NCI-H1092 treated with DMSO at 0.1 percent for 48 hours (cell line): ENCODE data around the gene MEF2D.

Source experiments
- DNase-seq: peaks from one replicate; lab custom pipeline; 2025; lab: John Stamatoyannopoulos, UW

Gene MEF2D

DNA sequence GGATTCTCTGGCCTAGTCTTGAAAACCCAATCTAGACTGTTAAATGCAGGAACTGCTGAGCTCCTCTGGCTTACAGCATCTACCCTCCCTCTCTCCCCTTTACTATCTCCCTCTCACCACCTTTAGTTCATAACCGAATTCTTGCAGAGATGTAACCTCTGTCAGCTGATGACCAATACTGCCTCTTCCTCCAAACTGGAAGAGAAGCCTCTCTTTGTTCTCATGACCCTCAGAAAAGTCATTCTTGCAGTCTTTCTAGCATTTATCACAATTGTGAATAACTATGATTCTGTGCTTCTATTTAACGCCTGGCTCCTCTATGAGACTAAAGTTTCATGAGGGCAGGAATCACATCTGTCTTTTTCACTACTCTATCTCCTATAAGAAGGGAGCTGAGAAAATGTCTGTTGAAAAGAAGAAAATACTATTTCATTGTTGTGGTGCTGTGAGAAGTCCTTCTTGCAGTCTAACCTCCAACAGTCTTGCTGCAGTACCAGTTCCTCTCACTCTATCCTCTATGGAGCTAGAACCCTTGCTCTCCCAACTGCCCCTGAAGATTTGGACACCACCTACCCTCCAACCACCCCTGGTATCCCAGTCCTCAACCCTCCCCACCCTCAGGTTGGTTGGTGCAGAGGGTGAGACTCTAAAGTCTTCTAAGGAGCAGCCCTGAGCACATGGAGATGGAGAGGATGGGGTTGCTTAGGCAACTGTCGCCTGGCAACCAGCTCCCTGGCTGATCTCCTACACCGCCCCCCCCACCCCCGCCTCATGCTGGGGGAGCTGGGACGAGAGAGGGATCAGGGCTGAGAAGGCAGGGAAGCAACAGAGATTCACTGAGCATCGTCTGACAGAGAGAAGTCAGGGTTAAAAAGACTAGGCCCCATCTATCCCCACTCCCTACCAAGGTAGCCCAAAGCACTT, 13.9 kb downstream of the MEF2D start:
- no peak for DNase-seq

DNA sequence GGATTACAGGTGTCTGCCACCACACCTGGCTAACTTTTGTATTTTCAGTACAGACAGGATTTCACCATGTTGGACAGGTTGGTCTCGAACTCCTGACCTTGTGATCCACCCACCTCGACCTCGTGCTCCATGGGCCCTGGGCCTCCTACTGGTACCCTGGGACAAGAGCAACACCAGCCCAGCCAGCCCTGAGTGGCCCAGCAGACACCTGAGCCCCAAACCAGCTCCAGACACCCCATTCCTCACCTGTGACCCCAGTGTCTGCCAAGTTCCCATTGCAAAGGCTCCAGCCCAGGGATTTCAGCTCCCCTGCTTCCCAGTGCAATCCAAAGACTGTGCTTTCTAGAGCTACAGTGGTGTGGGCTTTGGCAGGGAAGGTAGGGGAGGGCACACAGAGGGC, 14.6 kb downstream of the MEF2D start:
- no peak for DNase-seq

DNA sequence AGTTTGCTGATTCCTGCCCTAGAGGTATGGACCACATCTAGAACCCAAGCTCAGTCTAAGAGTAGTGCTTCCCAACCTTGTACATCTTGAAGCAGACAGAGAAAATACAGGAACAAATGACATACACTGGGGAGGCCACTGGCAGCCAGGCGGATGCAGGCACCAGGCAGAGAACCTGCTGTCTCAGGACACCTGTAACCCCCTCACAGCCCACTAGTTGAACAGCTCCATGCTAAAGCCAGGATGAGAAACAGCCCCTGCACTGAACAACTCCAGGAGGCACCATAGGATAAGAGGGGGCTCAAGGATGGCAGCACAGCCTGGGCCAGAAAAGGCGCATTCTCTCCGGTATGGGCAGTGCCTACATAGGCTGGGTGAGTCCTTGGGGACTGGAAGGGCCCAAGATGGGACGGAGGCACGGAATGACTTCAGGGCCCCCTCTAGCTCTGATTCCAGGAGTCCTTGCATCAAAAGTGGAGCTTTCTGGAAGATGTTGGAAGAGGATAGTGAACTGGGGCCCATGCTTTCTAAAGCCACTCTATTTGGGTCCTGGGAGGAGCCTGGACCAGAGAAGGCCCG, 16.0 kb downstream of the MEF2D start:
- no peak for DNase-seq

DNA sequence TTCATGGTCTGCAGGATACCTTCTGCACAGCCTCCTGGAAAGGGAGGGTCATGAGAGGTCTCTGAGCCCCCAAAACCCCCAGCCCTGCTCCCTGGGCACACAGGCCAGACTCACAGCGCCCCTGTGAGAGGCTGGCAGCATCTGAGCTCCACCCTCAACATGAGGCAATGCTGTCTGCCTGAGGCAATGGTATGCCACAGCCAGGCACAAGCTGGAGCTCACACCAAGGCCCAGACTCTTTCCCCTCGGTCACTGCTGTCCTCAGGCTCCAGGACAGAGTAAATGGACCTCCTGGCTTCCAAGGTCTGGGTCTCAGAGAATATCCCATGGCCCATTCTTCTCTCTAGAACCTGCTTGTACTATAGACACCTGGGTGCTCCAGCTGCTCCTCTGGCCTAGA, 17.2 kb downstream of the MEF2D start:
- DNase-seq = no peak

DNA sequence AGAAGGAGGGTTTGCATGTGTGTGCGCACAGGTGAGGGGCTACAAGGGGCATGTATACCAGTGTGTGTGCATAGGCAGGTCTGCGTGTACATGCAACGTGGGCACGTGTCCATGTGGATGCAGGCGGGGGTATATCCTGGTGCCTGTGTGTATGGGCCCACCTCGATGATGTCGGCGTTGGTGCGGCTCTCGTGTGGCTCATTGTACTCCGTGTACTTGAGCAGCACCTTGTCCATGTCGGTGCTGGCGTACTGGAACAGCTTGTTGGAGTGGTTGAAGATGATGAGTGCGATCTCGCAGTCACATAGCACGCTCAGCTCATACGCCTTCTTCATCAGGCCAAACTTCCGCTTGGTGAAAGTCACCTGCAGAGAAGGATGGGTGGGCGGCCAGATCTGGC, 18.3 kb downstream of the MEF2D start:
- no peak for DNase-seq

DNA sequence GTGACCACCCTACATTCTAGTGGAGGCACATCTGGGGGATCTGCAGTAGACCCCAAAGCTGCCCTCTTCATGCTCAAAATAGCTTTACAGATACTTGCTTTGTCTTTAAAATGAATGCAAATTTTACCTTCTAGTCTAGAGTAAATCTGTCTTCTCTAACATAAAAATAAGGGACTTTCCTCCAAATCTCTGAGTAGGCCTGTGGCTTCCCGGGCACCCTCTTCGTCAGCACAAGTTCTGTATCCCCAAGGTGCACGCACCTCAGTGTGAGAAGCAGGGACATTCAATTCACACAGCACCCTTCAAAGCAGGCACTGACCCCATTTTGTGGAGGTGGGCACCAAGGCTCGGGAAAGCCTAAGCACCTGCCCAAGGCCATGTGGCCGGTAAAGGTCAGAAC, 19.0 kb downstream of the MEF2D start:
- DNase-seq = no peak

DNA sequence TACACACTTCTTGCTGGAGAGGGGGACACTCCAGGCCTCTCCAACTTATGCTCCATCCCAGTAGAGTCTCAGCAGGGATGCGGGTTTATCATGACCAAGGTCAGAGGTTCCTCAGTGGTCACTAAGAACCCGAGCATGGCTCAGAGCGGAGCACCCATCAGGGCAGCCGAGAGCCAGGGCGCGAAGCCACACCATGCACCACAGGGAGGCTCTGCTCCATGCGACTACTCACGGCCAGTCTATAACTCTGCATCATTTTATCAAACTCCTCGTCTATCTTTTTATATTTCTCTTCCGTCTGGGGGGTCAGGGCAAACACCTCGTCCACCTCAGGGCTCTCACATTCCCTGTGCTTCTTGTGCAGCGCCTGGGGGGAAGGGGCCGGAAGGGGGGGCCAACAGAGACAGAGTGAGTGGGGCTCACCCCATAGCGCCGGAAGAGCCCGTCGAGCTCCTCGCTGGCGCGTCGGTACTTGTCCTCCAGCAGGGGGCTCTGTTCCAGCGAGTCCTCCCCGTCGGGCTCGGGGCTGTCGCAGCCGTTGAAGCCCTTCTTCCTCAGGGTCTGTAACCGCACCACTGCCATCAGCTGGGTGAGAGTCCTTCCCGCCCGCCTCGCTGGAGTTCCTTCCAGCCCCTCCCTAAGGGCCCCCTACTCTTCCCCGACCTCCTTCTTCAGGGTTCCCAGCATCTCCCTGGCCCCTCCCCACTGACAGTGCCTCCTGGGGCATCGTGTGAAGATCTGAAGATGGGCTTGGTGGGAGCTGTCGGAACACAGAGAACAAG, 20.0 kb downstream of the MEF2D start:
- DNase-seq = no peak

DNA sequence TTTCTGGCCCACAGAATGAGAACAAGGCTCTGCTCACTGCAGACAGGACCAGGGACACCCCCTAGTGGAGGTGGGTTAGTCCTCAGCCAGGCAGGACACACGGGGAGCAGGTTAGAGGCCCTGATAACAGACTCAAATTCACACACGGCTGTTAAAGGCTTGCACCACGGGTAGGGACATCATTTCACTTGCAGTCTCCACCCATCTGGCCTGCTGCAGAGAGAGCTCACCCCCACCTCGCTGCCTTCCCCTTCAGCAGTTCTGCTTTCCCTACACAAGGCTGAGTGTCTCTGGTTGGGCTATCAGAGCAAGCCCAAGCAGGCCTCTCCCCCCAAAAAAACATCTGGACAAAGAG, 20.6 kb downstream of the MEF2D start:
- no peak for DNase-seq

DNA sequence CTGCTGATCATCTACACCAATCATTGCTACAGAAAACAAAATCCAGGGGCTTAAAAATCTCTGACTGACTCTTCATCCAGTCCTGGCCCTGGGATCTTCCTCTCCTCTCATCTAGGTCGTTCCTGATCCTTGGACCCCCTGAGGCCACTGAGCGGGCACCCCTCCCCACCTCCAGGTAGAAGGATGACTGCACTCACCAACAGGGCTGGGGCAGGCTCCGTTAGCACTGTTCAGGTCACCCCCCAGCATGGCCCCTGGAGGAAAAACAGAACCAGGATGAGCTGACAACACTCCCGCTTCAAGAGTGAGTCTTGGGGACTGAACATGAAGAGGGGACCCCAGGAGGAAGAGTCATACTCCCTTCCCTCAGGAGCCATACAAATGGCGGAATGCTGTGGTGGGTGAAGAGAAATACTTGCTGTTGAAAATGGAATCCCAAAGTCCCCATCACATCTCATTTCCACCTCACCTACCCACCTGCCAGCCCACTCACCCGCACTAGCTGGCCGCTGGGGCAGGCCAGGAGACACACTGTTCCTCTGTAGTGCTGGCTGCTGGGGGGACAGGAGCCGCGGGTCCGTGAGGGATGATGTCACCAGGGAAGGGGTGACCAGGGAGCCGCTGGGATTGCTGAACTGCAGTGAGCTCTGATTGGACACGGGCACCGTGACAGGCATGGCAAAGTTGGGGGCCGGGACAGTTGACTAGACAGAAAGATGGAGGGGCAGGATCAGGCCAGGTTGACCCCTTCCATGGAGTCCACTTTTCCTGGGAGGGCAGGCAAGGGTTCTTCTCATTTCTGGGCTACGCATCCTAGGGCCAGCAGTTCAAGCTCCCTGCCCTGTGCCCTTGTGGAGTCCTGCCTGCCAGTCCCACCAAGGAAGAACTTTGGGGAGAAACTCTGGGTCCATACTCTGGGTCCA, 21.2 kb downstream of the MEF2D start:
- no peak for DNase-seq

DNA sequence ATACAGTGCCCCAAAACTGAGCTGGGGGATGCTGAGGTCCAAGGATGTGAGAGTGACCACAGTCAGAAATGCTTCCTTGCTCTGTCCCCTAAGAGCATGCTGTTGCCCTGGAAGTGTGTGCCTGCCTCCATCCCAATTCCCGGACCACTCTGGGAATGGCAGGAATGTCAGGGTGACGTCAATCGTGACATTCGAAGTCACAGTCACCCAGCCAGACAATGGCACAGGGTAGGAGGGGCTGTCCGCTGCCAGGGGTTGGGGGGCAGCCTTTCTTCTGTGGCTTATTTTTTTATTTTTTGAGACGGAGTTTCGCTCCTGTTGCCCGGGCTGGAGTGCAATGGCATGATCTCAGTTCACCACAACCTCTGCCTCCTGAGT, 22.3 kb downstream of the MEF2D start:
- no peak for DNase-seq

DNA sequence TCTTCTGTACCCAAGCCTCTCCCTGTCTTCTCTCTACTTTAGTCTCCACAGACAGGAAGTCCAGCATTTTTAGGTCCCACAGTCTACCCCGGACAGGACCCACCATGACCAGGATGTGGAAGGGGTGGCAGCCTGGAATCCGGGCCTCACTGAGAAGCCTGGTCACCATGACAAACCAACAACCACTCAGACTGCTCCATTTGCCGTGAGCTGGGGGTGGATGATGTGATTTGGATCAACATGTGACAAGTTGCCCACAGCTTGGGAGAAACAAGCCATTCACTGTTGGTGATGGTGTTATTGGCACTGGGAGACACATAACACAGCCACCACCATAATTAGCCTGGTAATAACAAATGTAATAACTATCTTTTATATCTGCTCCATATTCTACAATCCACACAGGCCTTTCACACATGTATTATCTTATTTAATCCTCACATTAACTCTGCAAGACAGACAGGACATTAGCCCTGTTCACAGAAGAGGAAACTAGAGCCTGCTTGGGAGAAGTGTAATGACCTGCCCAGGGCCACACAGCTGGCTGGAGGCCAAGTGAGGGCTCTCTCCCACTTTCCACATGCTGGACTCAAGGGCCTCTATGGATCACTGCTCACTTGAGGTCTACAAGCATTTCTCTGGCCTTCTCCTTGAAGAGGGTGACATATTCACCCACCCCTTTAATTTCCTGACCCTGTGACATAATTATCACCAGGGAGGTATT, 22.9 kb downstream of the MEF2D start:
- no peak for DNase-seq

DNA sequence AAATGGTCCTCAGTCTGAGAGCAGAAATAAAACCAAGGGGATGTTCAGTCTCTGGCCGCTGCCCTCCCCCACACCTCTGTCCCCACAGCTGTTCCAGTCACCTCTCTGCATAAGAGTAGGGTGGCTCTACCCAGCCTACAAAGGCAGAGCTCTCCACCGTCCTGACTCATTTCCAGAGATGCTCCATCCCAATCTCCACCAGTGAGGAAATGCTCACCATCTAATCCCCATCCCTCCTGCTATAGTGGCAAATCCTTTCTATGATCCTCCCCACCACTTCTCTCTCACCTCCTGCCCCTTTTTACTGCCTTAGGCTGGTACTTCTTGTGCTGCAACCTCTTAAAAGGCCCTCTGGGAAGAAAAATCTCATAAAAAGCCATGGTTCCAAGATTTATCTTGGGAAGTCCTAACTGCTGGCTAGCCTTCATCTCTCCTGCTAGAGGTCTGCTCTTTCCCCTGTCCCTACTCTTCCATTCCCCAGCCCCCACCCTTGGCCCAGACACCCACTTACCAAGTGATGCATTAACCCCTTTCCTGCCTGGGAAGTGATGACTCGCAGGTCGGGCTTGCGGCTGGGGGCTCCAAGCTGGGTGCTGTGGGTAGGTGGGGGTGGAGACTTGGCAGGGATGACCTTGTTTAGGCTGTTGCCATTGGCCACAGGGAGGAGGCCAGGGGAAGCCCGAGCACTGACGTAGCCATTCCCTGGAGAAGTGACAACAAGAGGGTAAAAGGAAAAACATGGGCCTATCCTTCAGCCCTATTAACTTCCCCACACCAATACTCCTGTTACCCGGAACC, 23.9 kb downstream of the MEF2D start:
- no peak for DNase-seq

DNA sequence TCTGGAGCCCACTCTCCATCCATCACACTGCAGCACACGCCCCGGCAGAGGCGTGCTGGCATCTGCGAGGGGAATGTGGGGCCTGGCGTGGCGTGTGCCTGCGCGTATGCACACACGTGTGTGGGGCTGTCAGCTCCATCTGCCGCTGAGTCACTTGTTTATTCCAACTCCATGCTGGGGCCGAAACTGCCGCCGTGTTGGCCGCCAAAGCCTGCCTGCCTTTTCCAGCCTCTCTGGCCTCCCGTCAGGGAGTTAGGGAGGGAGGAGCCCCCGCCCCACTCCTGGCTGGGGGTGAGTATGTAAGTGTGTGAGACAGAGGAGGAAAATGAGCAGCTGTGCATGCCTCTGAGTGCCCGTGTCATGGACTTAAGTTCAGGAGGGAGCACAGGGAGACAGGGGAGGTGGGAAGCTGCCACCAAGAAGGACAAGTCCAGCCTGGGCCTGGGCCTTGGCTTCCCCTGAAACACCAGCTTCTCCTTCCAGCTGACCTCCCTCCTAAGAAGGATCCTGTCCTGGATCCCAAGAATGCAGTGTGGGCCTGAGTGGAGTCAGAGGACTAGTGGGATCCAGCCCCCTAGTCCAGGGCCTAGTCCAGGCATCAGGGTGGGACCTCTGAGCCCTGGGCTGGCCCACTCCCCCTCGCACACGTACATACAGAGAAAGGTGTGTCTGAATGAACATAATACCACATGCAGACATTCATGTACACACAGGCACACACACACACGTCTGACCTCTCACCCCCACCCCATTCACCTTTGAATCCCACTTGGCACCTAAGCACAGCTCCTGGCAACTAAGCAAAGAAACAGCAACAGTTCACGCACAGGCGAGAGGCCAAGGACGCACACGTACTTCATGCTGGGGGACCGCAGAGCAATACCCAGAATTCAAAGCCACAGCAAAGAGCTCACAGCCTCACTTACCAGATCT, 24.7 kb downstream of the MEF2D start:
- no peak for DNase-seq

DNA sequence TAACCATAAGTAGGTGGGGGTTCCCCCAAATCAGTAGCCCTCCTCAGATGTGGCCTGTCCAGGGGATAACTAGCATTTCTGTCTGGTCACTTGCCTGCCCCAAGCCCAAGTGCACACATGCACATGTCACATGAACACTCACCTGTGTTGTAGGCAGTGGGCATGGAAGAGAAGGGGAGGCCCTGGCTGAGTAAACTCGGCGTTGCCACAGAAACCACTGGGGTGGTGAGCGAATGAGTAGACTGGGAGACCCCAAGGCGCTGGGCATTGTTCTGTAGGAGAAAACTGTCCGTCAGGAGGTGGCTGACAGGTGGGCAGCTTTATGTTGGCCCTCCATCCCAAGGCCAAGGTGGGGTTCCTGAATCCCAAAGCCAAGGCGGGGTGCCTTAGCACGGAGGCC, 25.6 kb downstream of the MEF2D start:
- DNase-seq = no peak

DNA sequence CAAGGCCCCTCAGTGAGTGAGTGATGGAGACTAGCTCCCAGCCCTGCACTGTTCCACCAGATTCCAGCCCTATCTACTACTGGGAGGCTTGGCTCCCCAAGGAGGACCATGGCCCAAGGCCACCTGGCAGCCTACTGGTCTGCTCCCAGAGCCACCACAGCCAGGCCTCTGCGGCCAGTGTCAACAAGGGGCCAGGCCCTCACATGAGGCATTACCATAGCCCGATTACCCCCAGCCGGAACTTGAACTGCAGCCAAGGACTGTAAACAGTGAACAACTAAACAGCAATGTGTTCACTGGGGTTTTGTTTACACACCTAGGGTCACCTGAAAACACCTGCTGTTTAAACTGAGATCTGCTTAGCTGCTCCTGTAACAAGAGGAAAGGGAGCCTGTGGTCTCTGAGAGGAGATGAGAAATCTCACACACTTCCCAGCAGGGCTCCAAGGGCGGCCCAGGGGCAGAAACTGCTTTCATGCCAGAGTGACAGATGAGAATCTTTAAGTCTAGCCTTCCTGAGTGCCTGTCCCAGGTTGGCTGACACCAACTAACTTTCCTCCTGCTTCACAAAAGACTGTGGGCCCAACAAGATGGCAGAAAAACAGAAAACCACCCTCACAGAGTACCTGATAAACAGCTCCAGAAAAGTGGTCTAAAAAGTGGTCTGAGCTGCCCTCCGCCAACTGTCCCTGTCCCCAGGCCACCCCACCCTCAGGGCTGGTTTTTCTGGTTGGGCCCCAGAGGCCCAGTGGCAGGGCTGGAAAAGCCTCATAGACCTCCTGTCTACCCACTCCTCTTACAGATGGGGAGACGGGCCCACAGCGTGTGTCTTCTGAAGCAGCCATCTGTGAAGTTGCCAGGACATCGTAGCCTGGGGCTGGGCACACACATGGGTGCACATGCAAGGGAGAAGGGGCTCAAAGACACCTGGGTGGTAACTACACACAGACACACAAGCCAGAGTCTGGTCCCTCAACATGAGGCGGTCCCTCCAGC, 28.8 kb downstream of the MEF2D start:
- peak; percentile 90 for DNase-seq

DNA sequence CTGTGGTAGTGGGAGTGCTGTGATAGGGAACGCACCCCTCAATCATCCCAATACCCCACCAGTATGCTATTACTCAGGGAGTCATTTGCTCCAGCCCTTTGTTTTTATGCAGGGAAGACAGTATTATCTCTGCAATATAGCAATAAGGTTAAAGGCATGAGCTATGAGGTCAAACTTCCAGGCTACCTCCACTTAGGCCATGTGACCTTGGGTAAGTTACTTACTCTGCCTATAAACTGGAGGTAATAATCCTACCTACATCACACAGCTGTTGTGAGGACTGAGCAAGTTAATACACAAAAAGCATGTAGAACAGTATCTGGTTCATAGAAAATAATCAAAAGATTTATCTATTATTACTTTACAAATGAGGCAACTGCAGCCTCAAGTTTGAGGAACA, 30.1 kb downstream of the MEF2D start:
- DNase-seq = no peak

DNA sequence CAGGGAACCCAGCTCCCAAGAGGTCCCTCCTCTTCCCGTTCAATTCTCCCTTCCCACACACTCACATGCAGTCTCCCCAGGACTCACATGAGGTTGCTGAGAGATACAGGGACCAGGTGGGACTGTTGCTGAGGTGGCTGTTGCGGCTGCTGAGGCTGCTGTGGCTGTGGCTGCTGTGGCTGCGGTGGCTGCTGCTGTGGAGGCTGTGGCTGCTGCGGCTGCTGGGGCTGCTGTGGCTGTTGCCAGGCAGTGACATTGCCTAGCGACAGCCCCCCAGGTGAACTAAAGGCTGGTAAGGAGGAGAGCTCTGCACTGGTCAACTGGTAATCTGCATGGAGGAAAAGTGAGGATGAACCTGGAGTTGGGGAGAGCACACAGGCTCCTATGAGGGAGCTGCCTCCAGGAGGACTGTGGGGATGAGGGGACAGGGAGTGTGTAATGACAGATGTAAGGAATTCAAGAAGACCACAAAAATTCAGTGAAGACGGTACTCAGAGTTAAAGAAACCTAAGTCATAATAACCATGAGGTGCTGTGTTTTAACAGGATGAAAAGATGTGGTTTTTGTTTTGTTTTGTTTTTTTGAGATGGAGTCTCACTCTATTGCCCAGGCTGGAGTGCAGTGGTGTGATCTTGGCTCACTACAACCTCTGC, 31.8 kb downstream of the MEF2D start:
- DNase-seq = no peak

DNA sequence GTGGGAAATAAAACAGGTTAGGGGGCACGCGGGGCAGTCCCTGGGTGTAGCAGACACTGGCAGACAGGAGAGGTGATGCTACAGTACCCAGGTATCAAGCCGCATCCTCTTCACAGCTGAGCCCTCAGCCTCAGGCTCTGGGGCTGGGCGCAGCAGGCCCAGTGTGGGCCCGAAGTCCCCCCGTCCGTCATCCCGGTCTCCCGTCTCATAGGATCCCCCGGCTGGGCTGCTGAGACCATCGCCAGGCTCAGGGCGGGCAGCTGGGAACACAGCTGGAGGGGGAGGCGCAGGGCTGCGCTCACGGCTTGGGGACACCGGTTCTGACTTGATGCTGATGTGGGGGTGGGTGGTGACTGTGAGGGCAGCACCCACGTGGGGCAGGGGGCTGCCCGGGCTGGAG, 32.7 kb downstream of the MEF2D start:
- no peak for DNase-seq
